T-cell (primary cell): ENCODE data around the gene GPHA2. TPM values are rescaled to one million over a fixed set of nuclear protein-coding genes. Genes with fewer than 3 reads are reported as not detected.

Experiments
- ATAC-seq, 4 experiments: fragments of 200-7000 bp in 3 of 4; fragments of 150-1000 bp in 1 of 4; cut with Tn5 transposase; replicated peaks in 1 of 4; 1 replicate in 3 of 4; 2 replicates in 1 of 4; pipeline ENCODE4 v1.10.0; 2021; ENCODE audit warnings: moderate library complexity in 3 of 4, mild to moderate bottlenecking in 2 of 4, moderate number of reproducible peaks in 1 of 4
- CTCF ChIA-PET, 2 donors: fragments of 300-600 bp; sonication (Branson Sonifier 250); formaldehyde crosslinking; loops; one replicate each; lab custom pipeline; 2022; ENCODE audit warnings: antibody characterized with exemption in 2 of 2; lab: Charles Lee
- POLR2A ChIA-PET, 2 donors: fragments of 300-600 bp; sonication (Branson Sonifier 250); formaldehyde crosslinking; loops; one replicate each; lab custom pipeline; 2022; ENCODE audit warnings: antibody characterized with exemption in 2 of 2; lab: Charles Lee
- DNase-seq, 35 experiments: peaks; one replicate each; pipeline versions ENCODE4 v3.0.0 to v3.0.0-alpha.2; 2013 to 2023
- H3K27ac ChIP-seq: one replicate; pipeline ENCODE4 v1.5.1; 2013; ENCODE audit warnings: low read length
- H3K27me3 ChIP-seq, 2 experiments: replicated peaks in 1 of 2; 1 replicate in 1 of 2; 2 replicates in 1 of 2; pipeline versions ENCODE4 v1.6.1 to v1.7.0; 2013; ENCODE audit warnings: low read length in 1 of 2, mixed read lengths in 1 of 2; ENCODE audit not compliant: control insufficient read depth in 2 of 2, insufficient read depth in 2 of 2; ENCODE audit errors: extremely low read depth in 1 of 2
- H3K36me3 ChIP-seq, 2 donors: 1 replicate in 1 of 2; 2 replicates in 1 of 2; pipeline versions ENCODE4 v1.6.1 to v1.7.0; 2013; ENCODE audit warnings: low read length in 1 of 2; ENCODE audit not compliant: control insufficient read depth in 2 of 2, insufficient read depth in 1 of 2; ENCODE audit errors: extremely low read depth in 1 of 2
- H3K4me1 ChIP-seq, 2 experiments: 1 replicate in 1 of 2; 2 replicates in 1 of 2; pipeline versions ENCODE4 v1.6.1 to v1.7.0; 2013; ENCODE audit warnings: low read length in 2 of 2, mixed read lengths in 1 of 2; ENCODE audit not compliant: insufficient read depth in 2 of 2, control insufficient read depth in 1 of 2; ENCODE audit errors: extremely low read depth in 1 of 2
- H3K4me3 ChIP-seq, 2 donors: 1 replicate in 1 of 2; 2 replicates in 1 of 2; pipeline versions ENCODE4 v1.5.1 to v1.7.0; 2013; ENCODE audit warnings: mild to moderate bottlenecking in 2 of 2, low read length in 1 of 2, moderate library complexity in 1 of 2; ENCODE audit not compliant: control insufficient read depth in 1 of 2; ENCODE audit errors: extremely low read depth in 1 of 2
- H3K9me3 ChIP-seq: 2 replicates; pipeline ENCODE4 v1.7.0; 2013
- H3K27ac Mint-ChIP-seq, 2 donors: one replicate each; pipeline ENCODE4 v1.8.0; 2020 to 2021; ENCODE audit warnings: mild to moderate bottlenecking in 2 of 2, mixed read lengths in 2 of 2
- H3K27me3 Mint-ChIP-seq, 2 donors: one replicate each; pipeline ENCODE4 v1.8.0; 2021 to 2022; ENCODE audit warnings: mixed read lengths in 2 of 2
- H3K36me3 Mint-ChIP-seq: one replicate; pipeline ENCODE4 v1.8.0; 2021; ENCODE audit warnings: mixed read lengths
- H3K4me1 Mint-ChIP-seq, 3 donors: one replicate each; pipeline ENCODE4 v1.8.0; 2020 to 2022; ENCODE audit warnings: mixed read lengths in 3 of 3, mild to moderate bottlenecking in 1 of 3
- H3K4me3 Mint-ChIP-seq, 3 donors: one replicate each; pipeline ENCODE4 v1.8.0; 2020 to 2022; ENCODE audit warnings: mild to moderate bottlenecking in 3 of 3, mixed read lengths in 3 of 3, moderate library complexity in 3 of 3
- H3K9me3 Mint-ChIP-seq, 3 donors: one replicate each; pipeline ENCODE4 v1.8.0; 2020 to 2022; ENCODE audit warnings: mixed read lengths in 3 of 3
- WGBS: methylation state at CpG from one replicate; pipeline ENCODE4 v1.1.5; 2013; ENCODE audit warnings: missing lambda C conversion rate; ENCODE audit not compliant: insufficient coverage; 5-methylcytosine and 5-hydroxymethylcytosine counted together
- total RNA-seq, 35 experiments: library from RNA in 6 of 35; stranded (reverse) in 6 of 35; fragments of 120-200 nt in 1 of 35; gene quantifications; one replicate each; pipeline versions ENCODE4 v1.2.1 to v1.2.4 and lab custom pipeline; 2013 to 2026

GPHA2 gene
- total RNA-seq, 5 donors from 2014 or later (not counting 1 experiment from before 2014, with no cell fraction given), result 0.90 TPM; not detected in 4

DNA sequence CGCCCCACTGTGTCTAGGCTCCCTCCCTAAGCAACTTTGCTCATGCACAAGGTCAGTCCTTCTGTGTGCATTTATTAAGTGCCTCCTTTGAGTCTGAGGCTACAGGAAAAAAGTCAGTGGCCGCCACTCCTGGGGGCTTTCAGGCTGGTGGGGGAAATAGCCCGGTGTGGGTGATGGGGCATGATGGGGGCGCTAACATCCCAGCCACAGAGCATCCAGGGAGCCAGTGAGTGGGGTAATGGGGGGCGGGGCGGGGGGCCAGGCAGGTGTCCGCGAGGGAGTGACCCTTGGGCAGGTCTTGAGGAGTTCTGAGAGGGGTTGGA is 47.3 kb downstream of the GPHA2 start:
- Histone ChIP-seq H3K4me1 (peaks cover 15 to 34% of the 10 kb centered on the region in 2 experiments), H3K36me3 (peaks cover 0 to 5% of the 10 kb centered on the region in 2 donors), H3K27ac (peak overlapping the region; percentile 24), H3K4me3 (peak overlapping the region; percentile 11 to 23), H3K27me3 (no peaks in the 10 kb centered on the region), H3K9me3 (no peaks in the 10 kb centered on the region)
- ChIA-PET POLR2A (no interaction called here), CTCF (interaction anchor here (0.5 to 1.6 kb wide), 11 partner anchors 10 to 45 kb away, joined by 3 to 11 read pairs (median 3); partner anchors contain the start of genes CDC42BPG (in 1 of the 2) and EHD1 (in 1 of the 2))
- 66% methylated on average over 6 of the region's 8 CpGs for WGBS
- H3K4me1 Mint-ChIP-seq, result peaks cover 24 to 33% (median 32%) of the 10 kb centered on the region in 3 donors
- H3K9me3 Mint-ChIP-seq, result no peaks in the 10 kb centered on the region
- peak overlapping the region; percentile 79 to 88 for H3K27ac Mint-ChIP-seq
- ATAC-seq (no peak), DNase-seq (no peak)
- peak overlapping the region; percentile 59 to 76 (median 73) for H3K4me3 Mint-ChIP-seq
- no peaks in the 10 kb centered on the region for H3K27me3 Mint-ChIP-seq
- H3K36me3 Mint-ChIP-seq, result no peaks in the 10 kb centered on the region

DNA sequence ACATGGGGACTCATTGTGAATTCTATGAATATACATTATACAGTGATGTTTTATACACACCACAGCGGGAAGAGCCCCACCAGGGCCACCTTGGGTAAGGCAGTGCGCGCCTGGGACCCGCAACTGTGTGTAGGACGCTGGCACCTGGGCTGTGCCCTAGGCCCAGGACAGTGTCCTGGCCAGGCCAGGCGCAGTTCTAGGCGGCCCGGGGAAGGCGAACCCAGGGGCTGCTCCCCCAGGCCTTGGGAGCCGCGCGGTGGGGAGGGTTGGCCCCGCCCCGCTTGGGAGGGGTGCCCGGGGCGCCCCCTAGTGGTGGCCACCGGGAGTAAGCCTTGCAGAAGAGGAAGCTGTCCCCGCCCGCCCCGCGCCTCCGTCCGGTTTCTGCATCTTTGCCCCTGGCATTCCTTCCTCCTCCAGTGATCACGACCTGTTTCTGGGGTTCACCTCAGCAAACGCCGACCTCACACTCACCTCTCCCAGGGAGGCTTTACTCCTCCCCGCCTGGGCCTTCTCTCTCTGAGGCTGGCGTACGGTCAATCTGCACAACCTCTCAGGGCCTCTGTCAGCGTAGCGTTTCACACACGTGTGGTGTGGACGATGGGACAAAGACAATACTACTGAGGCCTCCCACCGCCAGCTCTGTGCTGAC is 47.8 kb downstream of the GPHA2 start:
- ATAC-seq (peak; percentile 84 to 93 (median 87)), DNase-seq (peak; percentile 44 to 91 (median 78))
- Histone ChIP-seq H3K36me3 (peaks cover 0 to 5% of the 10 kb centered on the region in 2 donors), H3K9me3 (no peaks in the 10 kb centered on the region), H3K4me1 (peaks cover 15 to 37% of the 10 kb centered on the region in 2 experiments), H3K27ac (peak overlapping the region; percentile 24), H3K4me3 (peak overlapping the region; percentile 11 to 23), H3K27me3 (no peaks in the 10 kb centered on the region)
- Mint-ChIP-seq H3K4me1 (peaks cover 24 to 34% (median 33%) of the 10 kb centered on the region in 3 donors), H3K27ac (peak overlapping the region; percentile 81 to 88), H3K36me3 (no peaks in the 10 kb centered on the region), H3K9me3 (no peaks in the 10 kb centered on the region), H3K27me3 (no peaks in the 10 kb centered on the region), H3K4me3 (peak overlapping the region; percentile 59 to 76 (median 73))
- 23% methylated on average over 28 of the region's 34 CpGs for WGBS
- ChIA-PET CTCF (interaction anchor here (0.5 to 1.6 kb wide), 11 partner anchors 9 to 44 kb away, joined by 3 to 11 read pairs (median 3); partner anchors contain the start of genes CDC42BPG (in 1 of the 2) and EHD1 (in 1 of the 2)), POLR2A (no interaction called here)

DNA sequence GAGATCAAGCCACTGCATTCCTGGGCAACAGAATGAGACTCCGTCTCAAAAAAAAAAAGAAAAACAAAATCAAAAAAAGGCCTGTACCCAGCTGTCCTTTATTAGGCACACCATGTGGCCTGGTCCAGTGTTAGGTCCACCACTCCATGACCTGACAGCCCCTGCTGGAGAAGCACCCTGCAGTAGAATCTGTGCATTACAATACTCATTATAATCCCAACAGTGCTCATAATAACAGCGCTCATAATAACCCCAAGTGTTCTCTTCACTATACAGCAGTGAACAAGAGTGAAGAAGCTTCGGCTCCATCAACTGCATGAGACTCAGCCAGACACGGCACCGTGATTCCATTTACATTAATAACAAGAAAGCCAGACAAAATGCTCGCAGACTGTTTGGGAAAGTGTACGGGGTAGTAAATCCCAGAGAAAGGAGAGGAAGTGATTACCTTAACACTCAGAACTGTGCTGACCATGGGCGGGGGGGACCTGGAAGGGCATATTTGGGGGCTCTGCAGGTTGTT is 48.4 kb downstream of the GPHA2 start:
- Mint-ChIP-seq H3K27ac (peak overlapping the region; percentile 55 to 81), H3K27me3 (no peaks in the 10 kb centered on the region), H3K4me1 (peaks cover 24 to 34% (median 33%) of the 10 kb centered on the region in 3 donors), H3K9me3 (no peaks in the 10 kb centered on the region), H3K36me3 (no peaks in the 10 kb centered on the region), H3K4me3 (peak overlapping the region in 1 of 3 donors; percentile 76)
- ATAC-seq (no peak), DNase-seq (no peak)
- 100% methylated on average over 1 of the region's 8 CpGs for WGBS
- CTCF ChIA-PET, result interaction anchor here (0.6 to 1.6 kb wide), 9 partner anchors 24 to 115 kb away, joined by 3 to 5 read pairs (median 3); no protein-coding TSS in a partner anchor
- H3K9me3 ChIP-seq, result no peaks in the 10 kb centered on the region
- H3K4me1 ChIP-seq, result peaks cover 15 to 37% of the 10 kb centered on the region in 2 experiments
- POLR2A ChIA-PET, result interaction anchor here in 1 of 2 donors (0.6 kb wide), 1 partner anchor 14 kb away, joined by 6 read pairs; no protein-coding TSS in a partner anchor
- no peak overlapping the region for H3K4me3 ChIP-seq
- H3K27me3 ChIP-seq, result no peaks in the 10 kb centered on the region
- peaks cover 0 to 5% of the 10 kb centered on the region in 2 donors for H3K36me3 ChIP-seq
- no peak overlapping the region for H3K27ac ChIP-seq

DNA sequence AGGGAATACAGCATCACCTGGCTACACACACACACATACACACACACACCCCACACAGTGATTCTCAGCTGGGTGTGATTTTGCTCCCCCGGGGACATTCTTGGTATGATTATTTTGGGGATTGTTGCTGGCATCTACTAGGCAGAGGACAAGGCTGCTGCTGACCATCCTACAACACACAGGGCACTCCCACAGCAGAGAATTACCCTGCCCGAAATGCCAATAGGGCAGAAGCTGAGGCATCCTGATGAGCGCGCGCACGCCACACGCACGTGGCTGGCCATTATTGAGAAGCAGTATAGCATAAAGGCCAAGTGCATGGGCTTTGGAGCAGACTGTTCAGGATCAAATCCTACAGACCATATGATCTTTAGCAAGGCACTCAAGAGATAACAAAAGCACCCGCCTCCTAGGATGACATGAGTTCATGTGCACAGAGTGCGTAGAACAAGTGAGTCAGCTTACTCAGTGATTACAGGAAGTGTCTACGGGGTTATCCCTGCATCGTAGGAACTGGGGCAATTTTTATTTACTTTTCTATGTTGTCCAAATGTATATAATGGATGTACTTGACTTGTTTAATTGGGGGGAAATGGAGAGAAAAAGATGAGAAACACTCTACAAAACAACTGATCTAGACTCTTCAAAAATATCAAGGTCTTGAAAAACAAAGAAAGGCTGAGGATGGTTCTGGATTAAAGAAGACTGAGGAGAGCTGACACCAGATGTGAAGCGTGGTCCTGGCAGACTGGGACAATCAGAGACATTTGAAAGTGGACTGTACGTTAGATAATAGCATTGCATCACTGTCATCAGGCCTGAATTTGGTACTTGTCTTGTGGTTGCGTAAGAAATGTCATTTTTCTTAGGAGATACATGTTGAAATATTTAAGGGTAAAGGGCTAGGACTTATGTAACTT is 50.1 kb downstream of the GPHA2 start:
- Histone ChIP-seq H3K4me1 (peaks cover 18 to 48% of the 10 kb centered on the region in 2 experiments), H3K27me3 (no peaks in the 10 kb centered on the region), H3K9me3 (no peaks in the 10 kb centered on the region), H3K36me3 (no peaks in the 10 kb centered on the region), H3K27ac (peak overlapping the region; percentile 65), H3K4me3 (no peak overlapping the region)
- DNase-seq (peak in 3 of 35 experiments; percentile 33 to 64 (median 40)), ATAC-seq (peak; percentile 67 to 75 (median 72))
- no peaks in the 10 kb centered on the region for H3K36me3 Mint-ChIP-seq
- CTCF ChIA-PET, result interaction anchor here (0.9 to 1.7 kb wide), 4 partner anchors 21 to 37 kb away, joined by 3 to 5 read pairs (median 4); no protein-coding TSS in a partner anchor
- H3K9me3 Mint-ChIP-seq, result no peaks in the 10 kb centered on the region
- peak overlapping the region; percentile 74 to 82 for H3K27ac Mint-ChIP-seq
- POLR2A ChIA-PET, result interaction anchor here in 1 of 2 donors (0.8 kb wide), 1 partner anchor 15 kb away, joined by 3 read pairs; no protein-coding TSS in a partner anchor
- peak overlapping the region in 1 of 3 donors; percentile 0 for H3K4me3 Mint-ChIP-seq
- H3K4me1 Mint-ChIP-seq, result peaks cover 33 to 43% (median 39%) of the 10 kb centered on the region in 3 donors
- no peaks in the 10 kb centered on the region for H3K27me3 Mint-ChIP-seq
- 89% methylated on average over 10 of the region's 15 CpGs for WGBS

Other genes with a start within 250 kb of the GPHA2 start
- under 1 TPM in 3 of 5 donors, not detected in 2; 0.43 to 0.70 (median 0.47) TPM for gene NRXN2, start 212.7 kb downstream of the GPHA2 start, total RNA-seq
- 100 to 1,000 TPM; 574 to 767 (median 656) TPM for gene RASGRP2, start 191.8 kb downstream of the GPHA2 start, total RNA-seq
- 10 to 100 TPM in 1 of 5 donors, 1 to 10 TPM in 4; 7.4 to 34.7 (median 8.5) TPM for gene PYGM, start 175.9 kb downstream of the GPHA2 start, total RNA-seq
- gene SF1, start 157.4 kb downstream of the GPHA2 start, total RNA-seq, result 1,000 to 10,000 TPM in 2 of 5 donors, 100 to 1,000 TPM in 3; 670 to 1,510 (median 732) TPM
- gene MAP4K2, start 132.7 kb downstream of the GPHA2 start, total RNA-seq, result 100 to 1,000 TPM in 3 of 5 donors, 10 to 100 TPM in 2; 80.9 to 131 (median 102) TPM
- gene MEN1, start 125.3 kb downstream of the GPHA2 start, total RNA-seq, result 10 to 100 TPM; 31.7 to 62.0 (median 49.6) TPM
- gene CDC42BPG, start 91.2 kb downstream of the GPHA2 start, total RNA-seq, result 10 to 100 TPM in 1 of 5 donors, 1 to 10 TPM in 4; 7.4 to 10.5 (median 9.1) TPM
- gene EHD1, start 57.3 kb downstream of the GPHA2 start, total RNA-seq, result 100 to 1,000 TPM; 126 to 286 (median 269) TPM
- gene ATG2A, start 18.7 kb downstream of the GPHA2 start, total RNA-seq, result 100 to 1,000 TPM in 1 of 5 donors, 10 to 100 TPM in 4; 50.9 to 165 (median 55.4) TPM
- 10 to 100 TPM; 15.3 to 25.4 (median 17.2) TPM for gene PPP2R5B, start 11.2 kb downstream of the GPHA2 start, total RNA-seq
- gene MAJIN, start 36.2 kb upstream of the GPHA2 start, total RNA-seq, result 1 to 10 TPM in 1 of 5 donors, under 1 TPM in 3, not detected in 1; 0.44 to 1.8 (median 0.82) TPM
- gene BATF2, start 61.1 kb upstream of the GPHA2 start, total RNA-seq, result under 1 TPM in 2 of 5 donors, not detected in 3; 0.09 to 0.26 TPM
- gene ARL2, start 78.3 kb upstream of the GPHA2 start, total RNA-seq, result 10 to 100 TPM; 19.7 to 44.3 (median 39.5) TPM
- gene SNX15, start 91.5 kb upstream of the GPHA2 start, total RNA-seq, result 10 to 100 TPM; 19.6 to 28.6 (median 25.4) TPM
- gene SAC3D1, start 105.3 kb upstream of the GPHA2 start, total RNA-seq, result 10 to 100 TPM in 3 of 5 donors, 1 to 10 TPM in 2; 3.1 to 16.9 (median 14.5) TPM
- gene NAALADL1, start 122.7 kb upstream of the GPHA2 start, total RNA-seq, result 10 to 100 TPM; 10.2 to 30.1 (median 26.1) TPM
- gene CDCA5, start 148.1 kb upstream of the GPHA2 start, total RNA-seq, result 1 to 10 TPM; 1.2 to 4.2 (median 1.7) TPM
- 10 to 100 TPM; 36.5 to 51.8 (median 43.7) TPM for gene ZFPL1, start 148.3 kb upstream of the GPHA2 start, total RNA-seq
- 100 to 1,000 TPM; 210 to 303 (median 263) TPM for gene VPS51, start 160.3 kb upstream of the GPHA2 start, total RNA-seq
- gene TM7SF2, start 176.0 kb upstream of the GPHA2 start, total RNA-seq, result 10 to 100 TPM; 23.7 to 34.2 (median 28.6) TPM
- 10 to 100 TPM in 3 of 5 donors, 1 to 10 TPM in 2; 7.0 to 20.4 (median 18.1) TPM for gene ZNHIT2, start 181.8 kb upstream of the GPHA2 start, total RNA-seq
- 1,000 to 10,000 TPM; 1,477 to 1,924 (median 1,724) TPM for gene FAU, start 186.2 kb upstream of the GPHA2 start, total RNA-seq
- gene MRPL49, start 186.4 kb upstream of the GPHA2 start, total RNA-seq, result 10 to 100 TPM; 48.3 to 58.8 (median 55.1) TPM
- 10 to 100 TPM; 63.8 to 77.7 (median 68.8) TPM for gene SYVN1, start 198.6 kb upstream of the GPHA2 start, total RNA-seq
- gene SPDYC, start 234.3 kb upstream of the GPHA2 start, total RNA-seq, result not detected
- gene CAPN1, start 246.0 kb upstream of the GPHA2 start, total RNA-seq, result 100 to 1,000 TPM in 4 of 5 donors, 10 to 100 TPM in 1; 98.4 to 171 (median 143) TPM